Sigmoid colon (tissue), 7 donors: ENCODE data around the gene STUB1. TPM values are rescaled to one million over a fixed set of nuclear protein-coding genes. Genes with fewer than 3 reads are reported as not detected.
A peak's percentile ranks its signal among the peaks of the same experiment; 100 is the strongest.

Experiments used
- DNase-seq: peaks from one replicate; pipeline ENCODE4 v3.0.0-alpha.2; 2019
- H3K27ac ChIP-seq, 4 donors: fragments of 200-600 bp; sonication (generic); one replicate each; pipeline ENCODE4 v1.5.1; 2016 to 2019; ENCODE audit warnings: mild to moderate bottlenecking in 1 of 4
- H3K27me3 ChIP-seq, 3 donors: fragments of 200-600 bp; sonication (generic); one replicate each; pipeline ENCODE4 v1.5.1; 2019; ENCODE audit warnings: mild to moderate bottlenecking in 1 of 3
- H3K36me3 ChIP-seq, 4 donors: fragments of 200-600 bp; sonication (generic); one replicate each; pipeline ENCODE4 v1.5.1; 2016 to 2019
- H3K4me1 ChIP-seq, 4 donors: fragments of 200-600 bp; sonication (generic); one replicate each; pipeline ENCODE4 v1.5.1; 2017 to 2019
- H3K4me3 ChIP-seq, 4 donors: fragments of 200-600 bp; sonication (generic); one replicate each; pipeline ENCODE4 v1.5.1; 2017 to 2019; ENCODE audit warnings: mild to moderate bottlenecking in 2 of 4, moderate library complexity in 1 of 4
- H3K9me3 ChIP-seq, 4 donors: fragments of 200-600 bp in 3 of 4; sonication (generic) in 3 of 4; one replicate each; pipeline versions ENCODE4 v1.5.1 to v1.6.1; 2013 to 2019
- CTCF ChIP-seq, 4 experiments: fragments of 450-650 bp in 3 of 4; fragments of 200-600 bp in 1 of 4; IDR thresholded peaks; one replicate each; pipeline ENCODE4 v1.5.1; 2016 to 2019; ENCODE audit warnings: antibody characterized with exemption in 4 of 4, mild to moderate bottlenecking in 3 of 4, moderate library complexity in 2 of 4
- EP300 ChIP-seq, 4 donors: sonication (generic); formaldehyde crosslinking; IDR thresholded peaks; one replicate each; pipeline ENCODE4 v1.6.1; 2017; ENCODE audit warnings: antibody characterized with exemption in 4 of 4
- POLR2A ChIP-seq, 2 donors: fragments of 450-650 bp; IDR thresholded peaks; one replicate each; pipeline ENCODE4 v1.6.1; 2016; ENCODE audit warnings: antibody characterized with exemption in 2 of 2, mild to moderate bottlenecking in 2 of 2, moderate library complexity in 2 of 2
- POLR2AphosphoS5 ChIP-seq, 4 donors: sonication (generic); formaldehyde crosslinking; IDR thresholded peaks; one replicate each; pipeline ENCODE4 v1.6.1; 2017; ENCODE audit warnings: antibody characterized with exemption in 4 of 4
- WGBS, 2 donors: extraction: QIAGEN DNeasy Blood & Tissue Kit; methylation state at CpG; one replicate each; pipeline ENCODE4 v1.1.7; 2013; 5-methylcytosine and 5-hydroxymethylcytosine counted together
- intact Hi-C: fragments of 100-400 bp; cut with DNase I; formaldehyde crosslinking; loops from one replicate; pipeline ENCODE4 v1.15.1; 2023
- polyA plus RNA-seq, 3 donors: library from polyadenylated mRNA; stranded (reverse); fragments of 200-250 nt; gene quantifications; one replicate each; pipeline ENCODE4 v1.2.3, GENCODE V29; 2013
- total RNA-seq, 4 donors: library from RNA; depleted of rRNA; stranded (reverse); fragments of >200 nt; gene quantifications; one replicate each; pipeline ENCODE4 v1.1.0, GENCODE V29; 2016
- donor health status: healthy with polysubstance abuse.
- donor health status: Bipolar disorder and iron deficiency.
- donor health status: healthy.

STUB1 gene
- total and polyA plus RNA-seq, 7 donors = 104 to 183 (median 136) TPM

- intact Hi-C loops = no loop called here
- peak overlapping the region; percentile 81 to 91 (median 90) for H3K27ac ChIP-seq
These were observed 39.6 kb upstream of the STUB1 start for GRCh38 chr16:640614-641013.

GRCh38 chr16:641326-642188, 38.7 kb upstream of the STUB1 start, which contains the start of gene MCRIP2:
TSS of gene MCRIP2 (plus strand) at chr16:641828. CDS start at chr16:641992, 164 bp downstream.
- TF ChIP-seq POLR2AphosphoS5 (IDR thresholded peaks at IDR 0.05) = peak; percentile 23 to 93 (median 61)
- peak; percentile 41 to 65 for TF ChIP-seq POLR2A (IDR thresholded peaks at IDR 0.05)
- no peak for TF ChIP-seq CTCF (IDR thresholded peaks at IDR 0.05)

More at GRCh38 chr16:640614-641013, 39.6 kb upstream of the STUB1 start:
- no peak for DNase-seq
- 78 to 95% methylated on average over 5 of the region's 5 CpGs for WGBS, 2 donors
- no peaks in the 10 kb centered on the region for H3K9me3 ChIP-seq
- TF ChIP-seq CTCF (IDR thresholded peaks at IDR 0.05) (no peak), POLR2A (IDR thresholded peaks at IDR 0.05) (no peak), EP300 (IDR thresholded peaks at IDR 0.05) (no peak), POLR2AphosphoS5 (IDR thresholded peaks at IDR 0.05) (no peak)
- peaks cover 0 to 41% (median 31%) of the 10 kb centered on the region in 4 donors for H3K4me1 ChIP-seq
- H3K4me3 ChIP-seq = peak overlapping the region in 1 of 4 donors; percentile 90
- no peaks in the 10 kb centered on the region for H3K27me3 ChIP-seq
- no peaks in the 10 kb centered on the region for H3K36me3 ChIP-seq

GRCh38 chr16:642189-643049, 37.8 kb upstream of the STUB1 start:
- Histone ChIP-seq H3K36me3 (no peaks in the 10 kb centered on the region), H3K4me1 (peaks cover 0 to 43% (median 33%) of the 10 kb centered on the region in 4 donors), H3K27me3 (no peaks in the 10 kb centered on the region), H3K27ac (peak overlapping the region; percentile 81 to 91 (median 90)), H3K9me3 (no peaks in the 10 kb centered on the region), H3K4me3 (peak overlapping the region; percentile 49 to 93 (median 84))
- no peak for TF ChIP-seq POLR2A (IDR thresholded peaks at IDR 0.05)
- TF ChIP-seq POLR2AphosphoS5 (IDR thresholded peaks at IDR 0.05) = peak in 2 of 4 donors; percentile 7 to 33
- 2 to 6% methylated on average over 72 of the region's 72 CpGs for WGBS, 2 donors
- intact Hi-C loops = loop anchor here (1.0 kb wide), 1 partner anchor 18 kb away; no protein-coding TSS in a partner anchor
- DNase-seq = peak; percentile 84

More at GRCh38 chr16:641326-642188, 38.7 kb upstream of the STUB1 start, which contains the start of gene MCRIP2:
- H3K27me3 ChIP-seq = no peaks in the 10 kb centered on the region
- H3K36me3 ChIP-seq = no peaks in the 10 kb centered on the region
- H3K4me3 ChIP-seq = peak within 1 kb of the TSS; percentile 49 to 93 (median 84)
- intact Hi-C loops = loop anchor here (1.0 kb wide), 1 partner anchor 19 kb away; no protein-coding TSS in a partner anchor
- peaks cover 0 to 38% (median 31%) of the 10 kb centered on the region in 4 donors for H3K4me1 ChIP-seq
- WGBS, 2 donors = 1 to 2% methylated on average over 81 of the region's 81 CpGs
- DNase-seq = peak; percentile 91
- H3K9me3 ChIP-seq = no peaks in the 10 kb centered on the region
- peak within 1 kb of the TSS; percentile 81 to 91 (median 90) for H3K27ac ChIP-seq

- H3K4me3 ChIP-seq = peak overlapping the region; percentile 49 to 93 (median 84)
- DNase-seq = no peak
- H3K9me3 ChIP-seq = no peaks in the 10 kb centered on the region
- no peak for TF ChIP-seq CTCF (IDR thresholded peaks at IDR 0.05)
- no peak for TF ChIP-seq POLR2AphosphoS5 (IDR thresholded peaks at IDR 0.05)
- no peak for TF ChIP-seq POLR2A (IDR thresholded peaks at IDR 0.05)
- no peak for TF ChIP-seq EP300 (IDR thresholded peaks at IDR 0.05)
- peak overlapping the region; percentile 81 to 91 (median 90) for H3K27ac ChIP-seq
- H3K36me3 ChIP-seq = no peaks in the 10 kb centered on the region
- peaks cover 0 to 43% (median 33%) of the 10 kb centered on the region in 4 donors for H3K4me1 ChIP-seq
- no peaks in the 10 kb centered on the region for H3K27me3 ChIP-seq
- intact Hi-C loops = no loop called here
- WGBS, 2 donors = 42 to 85% methylated on average over 13 of the region's 13 CpGs
These were observed 37.2 kb upstream of the STUB1 start for GRCh38 chr16:643050-643368.
